ENCODE data around the gene AGAP1.

The AGAP1 gene

DNA sequence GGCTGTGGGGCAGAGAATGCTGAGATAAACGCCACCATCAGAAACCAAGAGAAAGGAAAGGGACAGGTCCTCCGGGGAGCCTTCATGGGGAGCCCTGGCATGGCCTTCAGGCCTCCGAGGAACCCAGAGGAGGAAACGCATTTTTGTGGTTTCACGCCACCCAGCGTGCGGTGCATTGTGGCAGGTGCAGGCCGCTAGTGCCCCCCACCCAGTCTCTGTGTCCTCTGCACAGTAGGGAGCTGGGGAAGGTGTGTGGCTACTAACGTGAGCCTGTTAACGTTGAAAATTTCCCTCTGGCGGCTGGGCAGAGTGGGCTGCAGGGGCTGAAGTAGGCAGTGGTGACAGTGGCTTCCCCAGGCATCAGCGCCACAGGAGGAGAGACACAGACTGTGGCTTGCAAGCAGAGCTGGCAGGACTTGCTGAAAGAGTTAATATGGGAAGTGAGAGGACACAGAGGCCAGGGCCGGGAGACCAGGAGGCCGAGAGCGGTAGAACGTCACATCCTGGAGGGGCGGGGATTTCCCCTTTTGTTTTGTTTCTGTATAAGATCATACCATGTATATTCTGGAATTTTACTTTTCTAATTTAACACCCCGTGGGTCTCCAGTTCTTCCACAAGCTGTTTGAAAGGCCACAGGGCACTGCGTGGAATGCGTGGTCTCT is 507.5 kb downstream of the AGAP1 start:
- Histone ChIP-seq H3K27ac (no peak overlapping the region), H3K4me3 (ENCODE audit: low read depth, low read length) (no peak overlapping the region), H3K36me3 (replicated peaks) (no peaks in the 10 kb centered on the region), H3K27me3 (replicated peaks) (no peaks in the 10 kb centered on the region)
- no peak for DNase-seq
- in situ Hi-C loops (cut with HindIII; ENCODE audit: low pct_ligation_motif_present, low sequenced_read_pairs): no loop called here
- TF ChIP-seq, protein P1, sequence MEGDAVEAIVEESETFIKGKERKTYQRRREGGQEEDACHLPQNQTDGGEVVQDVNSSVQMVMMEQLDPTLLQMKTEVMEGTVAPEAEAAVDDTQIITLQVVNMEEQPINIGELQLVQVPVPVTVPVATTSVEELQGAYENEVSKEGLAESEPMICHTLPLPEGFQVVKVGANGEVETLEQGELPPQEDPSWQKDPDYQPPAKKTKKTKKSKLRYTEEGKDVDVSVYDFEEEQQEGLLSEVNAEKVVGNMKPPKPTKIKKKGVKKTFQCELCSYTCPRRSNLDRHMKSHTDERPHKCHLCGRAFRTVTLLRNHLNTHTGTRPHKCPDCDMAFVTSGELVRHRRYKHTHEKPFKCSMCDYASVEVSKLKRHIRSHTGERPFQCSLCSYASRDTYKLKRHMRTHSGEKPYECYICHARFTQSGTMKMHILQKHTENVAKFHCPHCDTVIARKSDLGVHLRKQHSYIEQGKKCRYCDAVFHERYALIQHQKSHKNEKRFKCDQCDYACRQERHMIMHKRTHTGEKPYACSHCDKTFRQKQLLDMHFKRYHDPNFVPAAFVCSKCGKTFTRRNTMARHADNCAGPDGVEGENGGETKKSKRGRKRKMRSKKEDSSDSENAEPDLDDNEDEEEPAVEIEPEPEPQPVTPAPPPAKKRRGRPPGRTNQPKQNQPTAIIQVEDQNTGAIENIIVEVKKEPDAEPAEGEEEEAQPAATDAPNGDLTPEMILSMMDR (IDR thresholded peaks at IDR 0.05; ENCODE audit: low read depth, low read length, missing control alignments): no peak

DNA sequence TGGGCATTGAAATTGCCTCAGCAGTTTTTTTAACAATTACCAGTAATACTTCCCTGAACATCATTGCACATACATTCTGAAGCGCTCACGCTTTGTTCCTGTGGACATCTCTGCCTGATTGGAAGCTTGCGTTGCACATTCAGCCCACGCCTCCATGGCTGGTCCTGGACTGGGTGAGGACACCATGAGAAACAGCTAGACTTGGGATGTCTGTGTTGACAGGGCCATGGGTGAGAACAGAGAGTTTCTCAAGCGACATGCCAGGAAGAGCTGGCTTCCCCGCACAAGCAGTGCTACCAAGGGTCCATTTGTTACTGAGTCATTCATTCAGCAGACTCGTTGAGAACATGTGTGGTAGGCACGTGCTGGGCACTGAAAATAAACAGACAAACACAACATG is 508.0 kb downstream of the AGAP1 start:
- TF ChIP-seq, protein P1 (IDR thresholded peaks at IDR 0.05; ENCODE audit: low read depth, low read length, missing control alignments): no peak
- in situ Hi-C loops (cut with HindIII; ENCODE audit: low pct_ligation_motif_present, low sequenced_read_pairs): no loop called here

DNA sequence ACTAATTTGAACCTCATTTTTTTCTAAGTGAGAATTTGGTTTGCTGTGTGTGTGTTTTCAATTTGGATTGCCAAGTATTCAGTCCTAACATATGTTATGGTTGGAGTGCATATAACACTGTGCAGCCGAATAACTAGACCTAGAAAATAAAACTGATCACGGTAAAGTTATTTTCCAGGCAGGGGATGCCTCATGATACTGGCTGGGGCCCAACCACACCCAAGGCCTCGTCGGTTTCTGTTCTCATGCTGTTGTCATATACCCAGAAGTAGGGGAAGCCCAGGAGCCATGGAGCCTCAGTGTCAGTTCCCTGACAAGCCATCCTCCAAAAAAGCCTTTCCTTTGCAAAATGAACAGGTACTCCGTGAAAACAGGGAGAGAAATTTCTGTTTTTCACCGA is 514.2 kb downstream of the AGAP1 start:
- TF ChIP-seq, protein P1 (IDR thresholded peaks at IDR 0.05; ENCODE audit: low read depth, low read length, missing control alignments): no peak
- Histone ChIP-seq H3K36me3 (replicated peaks) (no peaks in the 10 kb centered on the region), H3K27ac (no peak overlapping the region), H3K27me3 (replicated peaks) (no peaks in the 10 kb centered on the region), H3K4me3 (ENCODE audit: low read depth, low read length) (no peak overlapping the region)
- in situ Hi-C loops (cut with HindIII; ENCODE audit: low pct_ligation_motif_present, low sequenced_read_pairs): no loop called here
- no peak for DNase-seq

More for the DNA sequence above, 508.0 kb downstream of the AGAP1 start:
- Histone ChIP-seq H3K4me3 (ENCODE audit: low read depth, low read length) (no peak overlapping the region), H3K27ac (no peak overlapping the region), H3K27me3 (replicated peaks) (no peaks in the 10 kb centered on the region), H3K36me3 (replicated peaks) (no peaks in the 10 kb centered on the region)
- no peak for DNase-seq

DNA sequence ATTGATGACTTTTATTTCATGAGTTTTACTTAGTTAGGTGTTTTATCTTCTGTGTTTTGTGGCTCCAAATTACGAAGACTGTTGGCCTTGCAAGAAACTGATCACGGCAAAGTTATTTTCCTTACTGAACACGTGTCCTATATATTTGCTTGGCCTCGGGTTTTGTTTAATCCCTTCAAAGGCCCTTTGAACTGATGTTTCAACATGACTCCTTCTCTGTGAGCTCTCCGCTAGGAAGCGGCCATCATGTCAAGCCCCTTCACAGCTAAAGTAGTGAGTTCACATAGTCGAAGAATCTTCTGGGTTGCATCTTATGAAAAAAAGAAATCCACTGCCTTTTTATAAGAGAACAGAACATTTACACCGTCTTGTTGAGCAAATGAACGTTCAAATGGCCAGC is 515.0 kb downstream of the AGAP1 start:
- TF ChIP-seq, protein P1 (IDR thresholded peaks at IDR 0.05; ENCODE audit: low read depth, low read length, missing control alignments): no peak
- no peaks in the 10 kb centered on the region for H3K36me3 ChIP-seq (replicated peaks)
- in situ Hi-C loops (cut with HindIII; ENCODE audit: low pct_ligation_motif_present, low sequenced_read_pairs): no loop called here
- H3K4me3 ChIP-seq (ENCODE audit: low read depth, low read length): no peak overlapping the region
- no peak overlapping the region for H3K27ac ChIP-seq
- no peaks in the 10 kb centered on the region for H3K27me3 ChIP-seq (replicated peaks)
- DNase-seq: no peak

DNA sequence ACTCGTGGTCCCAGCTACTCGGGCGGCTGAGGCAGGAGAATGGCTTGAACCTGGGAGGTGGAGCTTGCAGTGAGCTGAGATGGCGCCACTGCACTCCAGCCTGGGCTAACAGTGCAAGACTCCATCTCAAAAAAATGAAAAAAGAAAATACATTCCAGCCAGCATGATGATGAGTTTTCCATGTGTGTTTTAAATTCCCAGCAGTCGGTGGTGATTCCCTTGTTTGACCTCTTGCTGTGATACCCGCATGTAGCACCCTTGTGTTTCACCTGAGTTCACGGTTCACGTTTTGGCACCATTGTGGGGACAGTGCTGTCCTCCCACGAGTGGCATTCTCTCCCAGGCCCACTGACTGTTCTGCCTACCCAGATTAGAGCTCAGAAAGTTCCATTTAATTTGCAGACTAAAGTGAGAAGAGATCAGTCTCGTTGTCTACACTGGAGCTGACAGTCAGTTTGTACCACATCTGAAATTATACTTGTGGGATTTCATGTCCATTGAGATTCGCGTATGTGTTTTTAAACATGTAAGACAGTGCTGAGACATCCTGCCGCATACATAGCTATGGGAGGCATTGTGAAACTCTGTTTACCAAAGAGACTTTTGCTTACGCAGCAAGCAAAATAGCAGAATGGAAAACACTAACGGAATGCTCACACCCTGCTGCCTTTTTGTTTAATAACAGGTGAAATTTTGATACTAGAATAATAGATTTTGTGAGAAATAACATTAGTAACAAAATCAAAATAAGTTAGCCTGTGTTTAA is 517.3 kb downstream of the AGAP1 start:
- H3K4me3 ChIP-seq (ENCODE audit: low read depth, low read length): no peak overlapping the region
- H3K27me3 ChIP-seq (replicated peaks): no peaks in the 10 kb centered on the region
- TF ChIP-seq, protein P1 (IDR thresholded peaks at IDR 0.05; ENCODE audit: low read depth, low read length, missing control alignments): no peak
- in situ Hi-C loops (cut with HindIII; ENCODE audit: low pct_ligation_motif_present, low sequenced_read_pairs): no loop called here
- H3K27ac ChIP-seq: no peak overlapping the region
- H3K36me3 ChIP-seq (replicated peaks): no peaks in the 10 kb centered on the region
- no peak for DNase-seq

Data from brain microvascular endothelial cell (primary cell).